K562 (cell line): Measurements from ENCODE around the gene PRKG2. TPM values are rescaled to one million over a fixed set of nuclear protein-coding genes. Genes with fewer than 3 reads are reported as not detected.

ENCODE experiments used
- ATAC-seq: fragments of 200-7000 bp; cut with Tn5 transposase; 3 replicates; pipeline ENCODE4 v1.9.1; 2020; ENCODE audit warnings: moderate library complexity
- BruUV-seq: library from RNA; stranded (reverse); fragments of 400-500 nt; replicated peaks from 2 replicates; lab custom pipeline; 2021; lab: Mats Ljungman, UMichigan
- CTCF ChIA-PET: fragments of 300-600 bp; formaldehyde crosslinking; extraction: SDS; loops from one replicate; lab custom pipeline; 2021; ENCODE audit warnings: low intra/inter-chr PET ratio; lab: Yijun Ruan, JAX
- POLR2A ChIA-PET: fragments of 300-600, 350-650 bp; sonication (Branson Sonifier 250); formaldehyde crosslinking; extraction: SDS; loops from one replicate; lab custom pipeline; 2021; ENCODE audit warnings: antibody characterized with exemption, inconsistent platforms; lab: Yijun Ruan, JAX
- DNase-seq, 4 experiments: peaks; one replicate each; pipeline versions ENCODE4 v3.0.0 to v3.0.0-alpha.2; 2011 to 2018; ENCODE audit warnings: low spot score in 3 of 4, mixed read lengths in 3 of 4; ENCODE audit errors: extremely low read depth in 1 of 4
- FAIRE-seq: peaks from 2 replicates; lab custom pipeline; 2011; peaks lifted over from hg19 to GRCh38; lab: Jason Lieb, UNC
- H2AFZ ChIP-seq: 2 replicates; pipeline ENCODE4 v1.6.0; 2011; ENCODE audit warnings: low read depth, low read length, control low read depth, inconsistent platforms
- H3K27ac ChIP-seq: fragments of 200-600 bp; 3 replicates; pipeline ENCODE4 v1.8.0; 2011; ENCODE audit warnings: low read depth, mild to moderate bottlenecking, control low read depth, inconsistent platforms, low read length, moderate library complexity, mixed read lengths; ENCODE audit errors: extremely low read depth
- H3K27me3 ChIP-seq, 2 experiments: fragments of 300-600 bp in 1 of 2; 2 replicates in 1 of 2; 3 replicates in 1 of 2; pipeline versions ENCODE4 v1.6.0 to v1.8.0; 2011; ENCODE audit warnings: inconsistent platforms in 2 of 2, low read length in 2 of 2, mild to moderate bottlenecking in 1 of 2, mixed read lengths in 1 of 2, moderate library complexity in 1 of 2; ENCODE audit not compliant: control insufficient read depth in 2 of 2, insufficient read depth in 2 of 2
- H3K36me3 ChIP-seq: fragments of 300-600 bp; 3 replicates; pipeline ENCODE4 v1.8.0; 2011; ENCODE audit warnings: mild to moderate bottlenecking, low read length, inconsistent platforms; ENCODE audit not compliant: control insufficient read depth, insufficient read depth
- H3K4me1 ChIP-seq, 2 experiments: fragments of 200-600 bp in 1 of 2; replicated peaks in 1 of 2; 2 replicates in 1 of 2; 3 replicates in 1 of 2; pipeline versions ENCODE4 v1.5.1 to v1.8.0; 2011; ENCODE audit warnings: inconsistent platforms in 2 of 2, low read length in 2 of 2, mild to moderate bottlenecking in 1 of 2, mixed read lengths in 1 of 2, moderate library complexity in 1 of 2; ENCODE audit not compliant: control insufficient read depth in 2 of 2, insufficient read depth in 2 of 2
- H3K4me2 ChIP-seq: 2 replicates; pipeline ENCODE4 v1.6.1; 2011; ENCODE audit warnings: low read length, control low read depth, inconsistent platforms, mixed read lengths; ENCODE audit not compliant: insufficient read depth
- H3K4me3 ChIP-seq: fragments of 200-600 bp; sonication (generic), shearing (Covaris generic); 2 replicates; pipeline ENCODE4 v1.5.1; 2016; ENCODE audit warnings: control low read depth, inconsistent platforms
- H3K79me2 ChIP-seq: fragments of 200-600 bp; 3 replicates; pipeline ENCODE4 v1.8.0; 2011; ENCODE audit warnings: low read length, inconsistent platforms; ENCODE audit not compliant: control insufficient read depth, insufficient read depth
- H3K9ac ChIP-seq, 2 experiments: 2 replicates each; pipeline versions ENCODE4 v1.6.0 to v1.6.1; 2011; ENCODE audit warnings: low read depth in 2 of 2, low read length in 2 of 2, control low read depth in 1 of 2, inconsistent platforms in 1 of 2, mild to moderate bottlenecking in 1 of 2, mixed read lengths in 1 of 2; ENCODE audit not compliant: insufficient read depth in 1 of 2
- H3K9me1 ChIP-seq: one replicate; pipeline ENCODE4 v1.6.0; 2011; ENCODE audit warnings: inconsistent platforms, mild to moderate bottlenecking, low read length, moderate library complexity; ENCODE audit not compliant: control insufficient read depth, insufficient read depth
- H3K9me3 ChIP-seq: replicated peaks from 2 replicates; pipeline ENCODE4 v1.5.1; 2011; ENCODE audit warnings: low read depth, low read length, inconsistent platforms; ENCODE audit not compliant: control insufficient read depth, insufficient read depth
- H4K20me1 ChIP-seq: replicated peaks from 2 replicates; pipeline ENCODE4 v1.6.1; 2011; ENCODE audit warnings: low read length, inconsistent platforms, mixed read lengths; ENCODE audit not compliant: control insufficient read depth, insufficient read depth
- KLF13 ChIP-seq: fragments of 450-650 bp; IDR thresholded peaks from 2 replicates; pipeline ENCODE4 v1.6.1; 2016; ENCODE audit warnings: missing genetic modification characterization, low read depth, mild to moderate bottlenecking, missing compliant biosample characterization, moderate library complexity, borderline replicate concordance
- PHF8 ChIP-seq: fragments of 200-600 bp; sonication (generic); IDR thresholded peaks from 2 replicates; pipeline ENCODE4 v1.6.1; 2012; ENCODE audit warnings: mixed run types, mild to moderate bottlenecking, inconsistent platforms, low read length, moderate library complexity, borderline replicate concordance
- POLR2B ChIP-seq: fragments of 450-650 bp; IDR thresholded peaks from 2 replicates; pipeline ENCODE4 v1.6.1; 2018; ENCODE audit warnings: low read depth; ENCODE audit not compliant: partially characterized antibody
- TFAM ChIP-seq: fragments of 250-450 bp; sonication (Bioruptor Pico); conservative IDR thresholded peaks from 2 replicates; pipeline ENCODE4 v1.5.0; 2021; ENCODE audit warnings: mild to moderate bottlenecking, moderate library complexity
- ZNF707 ChIP-seq: fragments of 250-450 bp; sonication (Bioruptor Pico); conservative IDR thresholded peaks from 2 replicates; pipeline ENCODE4 v1.8.0; 2022; ENCODE audit warnings: inconsistent platforms, mild to moderate bottlenecking, moderate library complexity
- WGBS: fragments of 100-300 bp; shearing (Covaris generic); methylation state at CpG from one replicate; pipeline ENCODE4 v1.1.6; 2016; ENCODE audit warnings: low coverage, mixed read lengths; ENCODE audit not compliant: insufficient coverage; ENCODE audit errors: missing lambda C conversion rate; 5-methylcytosine and 5-hydroxymethylcytosine counted together
- in situ Hi-C: fragments of 300-500 bp; cut with MboI; formaldehyde crosslinking; loops from 4 replicates; pipeline ENCODE4 v1.15.0; 2018; ENCODE audit warnings: inconsistent platforms, mixed read lengths
- intact Hi-C: fragments of 100-400 bp; cut with micrococcal nuclease; formaldehyde crosslinking; loops from 2 replicates; pipeline ENCODE4 v1.14.2; 2022
- polyA plus RNA-seq, 8 experiments: library from polyadenylated mRNA; depleted of rRNA in 4 of 8; stranded (reverse) in 5 of 8; unstranded in 3 of 8; fragments of >200 nt; fragmentation: Nextera tagmentation in 2 of 8; fragmentation: Illumina TruSeq in 1 of 8; extraction: Ambion mirVana in 2 of 8; extraction: Trizol in 1 of 8; gene quantifications; 2 replicates each; pipeline versions ENCODE4 v1.2.1 to v1.2.3, GENCODE V29; 2011 to 2014; ENCODE audit warnings: inconsistent platforms in 1 of 8, missing spikeins in 1 of 8
- total RNA-seq, 7 experiments: library from RNA; depleted of rRNA in 6 of 7; stranded (reverse); fragments of >200 nt in 6 of 7; fragmentation: Illumina TruSeq in 2 of 7; extraction: Trizol in 2 of 7; gene quantifications; 2 replicates each; pipeline versions ENCODE4 v1.2.1 to v1.2.3, GENCODE V29; 2011 to 2021; ENCODE audit warnings: low replicate concordance in 1 of 7

PRKG2 gene
- total and polyA plus RNA-seq, 9 of the 15 experiments (the other 6 are each of a cell fraction or from before 2014, with no cell fraction given) = 0.01 to 0.68 (median 0.34) TPM

- no peak for TF ChIP-seq TFAM (CRISPR knock-in tag)
- TF ChIP-seq ZNF707 (CRISPR knock-in tag) = no peak
- no peak for TF ChIP-seq PHF8
- Histone ChIP-seq H3K4me2 (no peak overlapping the region), H2AFZ (no peak overlapping the region), H4K20me1 (no peaks in the 10 kb centered on the region), H3K9me3 (no peaks in the 10 kb centered on the region), H3K36me3 (no peaks in the 10 kb centered on the region), H3K4me3 (no peak overlapping the region), H3K9ac (no peak overlapping the region), H3K4me1 (peaks cover 0 to 6% of the 10 kb centered on the region in 2 experiments; a peak in 1 of 5 replicates), H3K27me3 (peaks cover 5 to 17% of the 10 kb centered on the region in 2 experiments; a peak in 3 of 5 replicates), H3K79me2 (no peaks in the 10 kb centered on the region), H3K27ac (no peak overlapping the region), H3K9me1 (no peaks in the 10 kb centered on the region)
- ChIA-PET CTCF (no interaction called here), POLR2A (no interaction called here)
- in situ Hi-C loops = no loop called here
- WGBS = 0% methylated on average over 1 of the region's 1 CpG
- intact Hi-C loops = no loop called here
- FAIRE-seq (no peak), DNase-seq (no peak), ATAC-seq (no peak)
- no TSS peak for BruUV-seq
Measured at GRCh38 chr4:81218206-81218605, 3.2 kb upstream of the PRKG2 start.

DNA sequence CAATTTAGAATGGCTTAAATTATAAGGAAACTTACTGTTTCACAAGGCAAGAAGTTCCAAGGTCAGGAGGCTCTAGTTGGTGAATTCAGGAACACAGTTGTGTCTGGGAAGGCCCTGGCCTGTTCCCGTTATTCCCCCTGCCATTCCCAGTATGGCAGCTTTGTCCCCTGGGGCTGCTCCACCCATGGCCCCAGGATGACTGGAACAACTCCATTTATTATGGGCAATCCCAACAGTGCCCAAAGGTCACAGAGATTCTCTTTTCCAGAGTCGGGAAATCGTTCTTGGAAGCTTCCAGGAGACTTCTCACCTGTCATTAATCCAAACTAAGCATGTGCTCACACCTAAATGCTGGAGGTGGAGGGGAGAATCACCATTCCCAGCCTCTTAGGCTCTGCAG, 2.8 kb upstream of the PRKG2 start:
- Histone ChIP-seq H3K36me3 (no peaks in the 10 kb centered on the region), H3K4me2 (no peak overlapping the region), H2AFZ (no peak overlapping the region), H3K9me1 (no peaks in the 10 kb centered on the region), H3K79me2 (no peaks in the 10 kb centered on the region), H3K9ac (no peak overlapping the region), H3K27me3 (peaks cover 5 to 17% of the 10 kb centered on the region in 2 experiments; a peak in 3 of 5 replicates), H3K4me1 (peaks cover 0 to 6% of the 10 kb centered on the region in 2 experiments; a peak in 1 of 5 replicates), H4K20me1 (no peaks in the 10 kb centered on the region), H3K4me3 (no peak overlapping the region), H3K9me3 (no peaks in the 10 kb centered on the region), H3K27ac (no peak overlapping the region)
- BruUV-seq = no TSS peak
- DNase-seq (no peak), FAIRE-seq (no peak), ATAC-seq (no peak)
- WGBS = 0% methylated on average over 3 of the region's 3 CpGs
- POLR2A ChIA-PET = no interaction called here
- intact Hi-C loops = no loop called here
- TF ChIP-seq POLR2B = no peak
- no peak for TF ChIP-seq KLF13 (tag)
- CTCF ChIA-PET = no interaction called here
- in situ Hi-C loops = no loop called here
